Posterior cingulate gyrus (tissue), 11 donors: ENCODE measurements around the gene HIVEP3.

Source experiments
- DNase-seq, 10 donors: peaks; one replicate each; pipeline versions ENCODE4 v3.0.0 to v3.0.0-alpha.2; 2020 to 2021; ENCODE audit warnings: mixed read lengths in 3 of 10
- intact Hi-C: fragments of 100-400 bp; cut with DNase I; formaldehyde crosslinking; loops from one replicate; pipeline ENCODE4 v1.15.1; 2023

HIVEP3 gene

GRCh38 chr1:41720861-41721410 is 197.8 kb downstream of the HIVEP3 start:
- intact Hi-C loops, result no loop called here
- DNase-seq, result no peak

- DNase-seq, result no peak
- intact Hi-C loops, result no loop called here
These were observed 199.1 kb downstream of the HIVEP3 start for GRCh38 chr1:41719590-41719989.

- DNase-seq, result no peak
- intact Hi-C loops, result no loop called here
These were observed 199.6 kb downstream of the HIVEP3 start for GRCh38 chr1:41719128-41719527.

- intact Hi-C loops, result no loop called here
- no peak for DNase-seq
These were observed 200.2 kb downstream of the HIVEP3 start for GRCh38 chr1:41718497-41718896.

GRCh38 chr1:41716188-41717130 is 202.3 kb downstream of the HIVEP3 start:
- DNase-seq, result peak in 1 of 10 donors; percentile 87
- intact Hi-C loops, result no loop called here

- DNase-seq, result no peak
- intact Hi-C loops, result no loop called here
These were observed 203.2 kb downstream of the HIVEP3 start for GRCh38 chr1:41715441-41716095.

GRCh38 chr1:41714638-41715389 is 203.9 kb downstream of the HIVEP3 start:
- peak in 2 of 10 donors; percentile 82 to 91 for DNase-seq
- intact Hi-C loops, result no loop called here

- DNase-seq, result peak in 1 of 10 donors; percentile 50
- intact Hi-C loops, result no loop called here
These were observed 205.0 kb downstream of the HIVEP3 start for GRCh38 chr1:41713557-41714327.

- intact Hi-C loops, result no loop called here
- DNase-seq, result no peak
These were observed 205.6 kb downstream of the HIVEP3 start for GRCh38 chr1:41713141-41713540.

- DNase-seq, result peak in 1 of 10 donors; percentile 50
- intact Hi-C loops, result no loop called here
These were observed 206.0 kb downstream of the HIVEP3 start for GRCh38 chr1:41712695-41713094.

- no peak for DNase-seq
- intact Hi-C loops, result no loop called here
These were observed 206.6 kb downstream of the HIVEP3 start for GRCh38 chr1:41712081-41712480.

GRCh38 chr1:41711581-41711980 is 207.1 kb downstream of the HIVEP3 start:
- peak in 3 of 10 donors; percentile 30 to 87 (median 79) for DNase-seq
- intact Hi-C loops, result no loop called here

- no peak for DNase-seq
- intact Hi-C loops, result no loop called here
These were observed 207.7 kb downstream of the HIVEP3 start for GRCh38 chr1:41710980-41711379.

GRCh38 chr1:41709873-41710272 is 208.8 kb downstream of the HIVEP3 start:
- intact Hi-C loops, result no loop called here
- no peak for DNase-seq

- DNase-seq, result no peak
- intact Hi-C loops, result no loop called here
These were observed 209.4 kb downstream of the HIVEP3 start for GRCh38 chr1:41709331-41709730.

- DNase-seq, result no peak
- intact Hi-C loops, result no loop called here
These were observed 210.4 kb downstream of the HIVEP3 start for GRCh38 chr1:41708332-41708731.

- intact Hi-C loops, result no loop called here
- no peak for DNase-seq
These were observed 210.9 kb downstream of the HIVEP3 start for GRCh38 chr1:41707793-41708192.

- intact Hi-C loops, result no loop called here
- no peak for DNase-seq
These were observed 212.9 kb downstream of the HIVEP3 start for GRCh38 chr1:41705798-41706197.

GRCh38 chr1:41704196-41704595 is 214.5 kb downstream of the HIVEP3 start:
- no peak for DNase-seq

GRCh38 chr1:41702771-41703170 is 216.0 kb downstream of the HIVEP3 start:
- intact Hi-C loops, result no loop called here
- DNase-seq, result no peak

More at GRCh38 chr1:41704196-41704595, 214.5 kb downstream of the HIVEP3 start:
- intact Hi-C loops, result no loop called here
